Measurements from ENCODE around the gene PPP1R14B.
A peak's percentile ranks its signal among the peaks of the same experiment; 100 is the strongest.
"Not testable (repeated sequence)": the region's sequence is repeated elsewhere in the genome, so short reads cannot be mapped to it uniquely, and the experiment has no call there.

Gene PPP1R14B

DNA sequence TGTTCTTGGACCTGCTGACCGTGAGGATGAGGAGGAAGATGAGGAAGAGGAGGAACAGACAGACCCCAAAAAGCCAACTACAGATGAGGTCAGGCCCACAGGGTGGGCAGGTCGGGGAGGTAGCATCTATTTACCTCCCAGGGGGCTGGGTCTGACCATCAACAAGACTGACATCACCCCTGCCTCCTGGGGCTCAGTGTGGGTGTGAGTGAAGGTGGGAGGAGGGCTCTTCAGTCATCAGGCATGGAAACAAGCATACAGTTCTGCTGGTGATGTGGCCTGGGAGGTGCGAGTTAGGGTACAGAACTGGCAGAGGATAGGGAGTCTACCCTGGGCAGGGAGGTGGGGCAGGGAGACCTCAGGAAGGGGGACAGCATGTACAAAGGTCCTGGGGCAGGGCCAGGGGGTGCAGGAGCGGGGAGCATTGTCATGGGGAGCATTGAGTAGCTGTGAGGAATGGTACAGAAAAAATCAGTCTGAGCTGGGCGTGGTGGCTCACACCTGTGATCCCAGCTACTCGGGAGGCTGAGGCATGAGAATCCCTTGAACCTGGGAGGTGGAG is 13.5 kb upstream of the PPP1R14B start:
- DNase-seq, result no peak

DNA sequence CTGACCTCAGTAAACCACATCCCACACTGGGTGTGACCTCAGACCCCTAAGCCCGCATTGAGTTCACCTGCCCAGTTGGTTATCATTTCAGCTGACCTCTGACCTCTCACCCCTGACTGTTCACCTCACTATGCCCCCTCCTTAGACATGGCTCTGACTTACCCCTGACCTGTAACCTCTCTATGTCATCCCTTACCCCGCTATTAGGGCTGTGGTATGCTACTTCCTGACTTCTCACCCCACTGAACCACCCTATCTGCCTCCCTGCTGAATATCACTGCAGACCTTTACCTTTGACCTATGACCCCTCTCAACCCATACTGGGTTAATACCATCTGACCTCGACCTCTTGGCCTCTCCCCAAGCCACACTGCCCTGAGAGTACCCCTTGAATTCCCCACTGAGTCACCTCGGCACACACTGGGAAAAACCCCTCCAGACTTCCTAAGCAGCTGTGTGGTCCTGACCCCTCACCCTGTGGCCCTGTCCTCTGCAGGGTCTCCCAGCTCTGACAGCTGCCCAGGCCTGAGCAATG is 12.9 kb upstream of the PPP1R14B start:
- DNase-seq, result no peak

DNA sequence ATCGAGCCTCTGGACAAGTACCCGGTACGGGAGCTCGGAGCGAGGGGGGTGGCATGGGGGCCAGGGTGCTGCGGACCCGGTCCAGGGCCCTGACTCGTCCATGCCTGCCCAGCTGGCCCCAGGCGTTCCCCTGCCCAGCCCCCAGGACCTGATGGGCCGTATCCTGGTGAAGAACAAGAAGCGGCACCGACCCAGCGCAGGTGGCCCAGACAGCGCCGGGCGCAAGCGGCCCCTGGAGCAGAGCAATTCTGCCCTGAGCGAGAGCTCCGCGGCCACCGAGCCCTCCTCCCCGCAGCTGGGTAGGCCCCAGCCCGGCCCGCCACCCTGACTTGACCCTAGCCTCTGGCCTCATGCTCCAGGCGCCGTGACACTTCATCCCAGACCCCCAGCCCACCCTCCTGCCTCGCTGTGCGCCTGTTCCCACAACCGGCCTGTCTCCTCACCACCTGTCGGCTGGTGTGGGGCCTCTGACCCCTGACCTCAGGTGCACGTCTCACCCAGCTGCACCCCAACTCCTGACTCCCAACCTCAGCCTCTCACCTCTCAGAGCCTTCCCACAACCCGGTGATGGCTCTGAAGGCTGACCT is 12.3 kb upstream of the PPP1R14B start:
- DNase-seq, result no peak

DNA sequence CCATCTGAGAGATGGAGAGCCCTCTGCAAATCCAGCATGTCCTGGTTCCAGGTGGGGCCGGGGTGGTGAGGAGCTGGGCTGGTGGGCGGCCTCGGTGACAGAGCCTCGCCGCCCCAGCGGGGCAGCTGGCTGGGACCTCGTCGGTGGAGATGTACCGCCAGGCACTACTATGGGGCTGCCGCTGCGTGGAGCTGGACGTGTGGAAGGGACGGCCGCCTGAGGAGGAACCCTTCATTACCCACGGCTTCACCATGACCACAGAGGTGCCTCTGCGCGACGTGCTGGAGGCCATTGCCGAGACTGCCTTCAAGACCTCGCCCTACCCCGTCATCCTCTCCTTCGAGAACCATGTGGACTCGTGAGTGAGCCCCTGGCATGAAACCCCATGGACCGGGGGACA is 11.6 kb upstream of the PPP1R14B start:
- no peak for DNase-seq

DNA sequence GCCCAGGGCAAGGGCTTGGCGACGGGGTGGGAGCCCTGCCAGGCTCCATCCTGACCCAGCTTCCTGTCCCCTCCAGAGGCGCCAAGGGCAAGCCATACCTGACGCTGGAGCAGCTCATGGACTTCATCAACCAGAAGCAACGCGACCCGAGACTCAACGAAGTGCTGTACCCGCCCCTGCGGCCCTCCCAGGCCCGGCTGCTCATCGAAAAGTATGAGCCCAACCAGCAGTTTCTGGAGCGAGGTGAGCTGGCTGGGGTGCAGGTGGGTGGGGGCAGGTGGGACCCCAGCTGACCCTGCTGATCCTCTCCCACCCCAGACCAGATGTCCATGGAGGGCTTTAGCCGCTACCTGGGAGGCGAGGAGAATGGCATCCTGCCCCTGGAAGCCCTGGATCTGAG is 9.6 kb upstream of the PPP1R14B start:
- DNase-seq, result no peak

DNA sequence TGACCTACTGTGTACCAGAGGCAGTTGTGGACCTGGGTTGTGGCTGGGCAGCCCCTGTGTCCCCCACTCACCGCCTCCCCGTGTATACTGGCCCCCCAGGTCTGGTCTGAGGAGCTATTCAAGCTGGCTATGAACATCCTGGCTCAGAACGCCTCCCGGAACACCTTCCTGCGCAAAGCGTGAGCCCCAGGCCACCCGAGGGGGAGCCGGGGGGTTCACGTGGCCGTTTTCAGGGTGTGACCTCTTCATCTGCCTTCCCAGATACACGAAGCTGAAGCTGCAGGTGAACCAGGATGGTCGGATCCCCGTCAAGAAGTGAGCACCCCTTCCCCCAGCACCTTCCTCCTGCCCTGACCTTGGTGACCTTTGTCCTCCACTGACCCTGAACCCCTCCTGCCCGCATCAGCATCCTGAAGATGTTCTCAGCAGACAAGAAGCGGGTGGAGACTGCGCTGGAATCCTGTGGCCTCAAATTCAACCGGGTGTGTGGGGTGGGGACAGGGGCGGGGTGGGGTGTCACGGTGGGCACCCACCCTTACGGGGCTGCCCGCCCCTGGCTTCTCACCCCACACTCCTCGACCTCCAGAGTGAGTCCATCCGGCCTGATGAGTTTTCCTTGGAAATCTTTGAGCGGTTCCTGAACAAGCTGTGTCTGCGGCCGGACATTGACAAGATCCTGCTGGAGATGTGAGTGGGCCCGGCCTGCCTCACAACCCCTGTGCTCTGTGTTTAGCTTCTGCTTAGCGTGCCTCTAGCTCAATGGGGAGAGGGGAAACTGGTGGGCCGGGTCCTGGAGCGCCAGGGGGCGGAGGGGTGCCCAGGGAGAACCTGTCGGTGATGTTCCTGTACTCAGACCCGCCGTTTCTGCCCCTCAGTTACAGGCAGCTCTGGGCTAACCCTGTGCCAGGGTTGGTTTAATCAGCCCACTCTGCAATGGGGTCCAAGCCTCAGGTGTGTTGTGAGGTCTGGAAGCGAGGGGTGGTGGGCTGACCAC is 8.7 kb upstream of the PPP1R14B start:
- DNase-seq, result no peak

DNA sequence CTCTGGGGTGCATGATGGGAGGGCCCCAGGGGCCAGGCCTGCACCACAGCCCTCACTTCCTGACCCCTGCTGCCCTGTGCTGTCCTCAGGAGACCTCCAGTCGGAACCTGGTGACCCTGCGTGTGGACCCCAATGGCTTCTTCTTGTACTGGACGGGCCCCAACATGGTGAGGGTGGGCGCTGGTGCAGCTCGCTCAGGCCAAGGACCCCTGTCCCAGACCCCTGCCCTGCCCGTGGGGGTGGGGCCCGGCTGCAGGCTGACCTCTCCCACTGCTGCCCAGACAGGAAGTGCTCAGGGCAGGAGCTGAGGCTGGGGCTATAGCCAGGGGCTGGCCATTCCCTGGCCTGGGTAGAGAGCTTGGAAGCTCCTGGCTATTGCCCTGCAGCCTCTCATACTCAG is 7.6 kb upstream of the PPP1R14B start:
- no peak for DNase-seq

DNA sequence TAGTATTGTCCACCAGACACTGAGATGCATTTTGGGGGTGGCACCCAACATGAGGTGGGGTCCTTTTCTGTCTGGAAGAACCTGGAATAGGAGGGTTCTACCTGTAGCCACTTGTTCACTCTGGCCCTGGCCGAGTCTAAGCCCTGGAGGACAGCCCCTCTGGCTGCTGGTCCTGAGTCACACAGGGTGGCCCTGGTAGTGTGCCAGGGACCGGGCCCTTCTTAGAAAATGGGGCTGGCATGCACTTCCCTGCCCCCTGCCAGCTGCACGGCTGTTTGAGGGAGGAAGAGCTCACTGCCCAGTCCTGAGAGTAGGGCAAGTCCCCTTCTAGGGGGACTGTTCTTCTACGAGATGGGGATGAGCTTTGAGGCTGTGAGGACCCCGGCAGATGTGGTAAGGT is 6.7 kb upstream of the PPP1R14B start:
- no peak for DNase-seq

DNA sequence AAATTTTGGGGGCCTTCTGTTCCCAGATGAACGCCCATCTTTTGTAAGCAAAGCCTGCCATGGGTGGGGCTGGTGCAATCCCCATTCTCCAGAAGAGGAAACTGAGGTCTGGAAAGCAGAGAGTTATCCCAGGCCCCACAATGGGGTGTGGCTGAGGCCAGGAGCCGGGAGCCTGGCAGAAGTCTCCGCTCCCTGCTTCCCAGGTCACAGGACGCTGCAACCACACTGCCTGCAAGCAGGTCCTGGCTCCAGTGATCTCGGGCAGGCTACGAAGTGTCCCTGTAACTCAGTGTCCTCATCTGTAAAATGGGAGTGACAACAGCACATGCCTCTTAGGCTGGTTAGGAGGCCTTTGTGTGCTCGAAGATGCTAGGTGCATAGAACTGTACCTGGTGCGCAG is 6.3 kb upstream of the PPP1R14B start:
- no peak for DNase-seq

DNA sequence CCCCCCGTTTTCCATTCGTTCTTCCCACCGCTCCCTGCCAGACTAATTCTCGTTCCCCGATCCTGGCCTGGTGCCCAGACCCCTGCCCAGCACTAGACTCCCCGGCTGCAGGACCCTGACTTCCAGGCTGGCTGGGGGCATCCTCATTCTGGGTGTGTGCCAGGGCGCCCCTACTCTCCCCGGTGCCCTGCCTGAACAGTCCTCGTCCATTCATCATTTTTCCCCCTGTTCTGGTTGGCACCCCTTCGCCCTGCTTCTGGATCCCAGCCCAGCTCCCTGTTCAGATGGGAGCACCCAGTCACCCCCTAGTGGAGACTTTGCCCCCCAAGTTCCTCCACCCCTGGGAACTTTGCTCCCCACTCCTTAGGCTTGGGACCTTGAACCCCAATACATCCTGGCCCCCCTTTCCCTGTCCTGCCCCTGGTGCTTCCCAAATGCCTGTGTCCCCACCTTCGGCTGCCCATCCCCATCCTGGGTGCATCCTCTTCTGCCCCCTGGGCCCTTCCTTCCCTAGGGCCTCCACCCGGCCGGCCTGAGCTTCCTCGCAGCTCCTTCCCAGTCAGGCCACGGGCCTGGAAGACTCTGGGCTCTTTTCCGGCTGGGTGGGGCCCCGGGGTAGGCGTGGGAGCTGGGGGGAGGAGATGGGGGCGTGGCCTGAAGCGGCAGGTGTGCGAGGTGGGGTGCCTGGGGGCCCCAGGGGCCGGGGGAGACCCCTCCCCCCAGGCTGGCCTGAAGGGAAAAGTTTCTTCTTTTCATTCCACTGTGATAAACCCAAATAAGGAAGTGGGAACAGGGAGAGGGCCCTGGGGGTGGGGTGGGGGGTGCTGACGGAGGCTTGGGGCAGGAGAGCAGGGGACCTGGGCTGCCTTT is 5.5 kb upstream of the PPP1R14B start:
- peak; percentile 43 for DNase-seq

DNA sequence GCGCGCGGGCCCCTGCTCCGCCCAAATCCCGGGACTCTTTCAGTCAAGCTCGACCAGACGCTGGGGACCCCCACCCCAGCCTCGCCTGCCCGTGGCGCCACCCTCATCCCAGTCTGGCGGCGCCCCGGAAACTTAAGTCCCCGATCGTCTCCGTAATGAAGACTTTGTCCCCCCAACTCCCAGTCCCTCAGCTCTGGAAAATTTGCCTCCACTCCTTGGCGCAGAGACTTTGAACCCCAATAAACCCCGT is 4.9 kb upstream of the PPP1R14B start:
- no peak for DNase-seq

DNA sequence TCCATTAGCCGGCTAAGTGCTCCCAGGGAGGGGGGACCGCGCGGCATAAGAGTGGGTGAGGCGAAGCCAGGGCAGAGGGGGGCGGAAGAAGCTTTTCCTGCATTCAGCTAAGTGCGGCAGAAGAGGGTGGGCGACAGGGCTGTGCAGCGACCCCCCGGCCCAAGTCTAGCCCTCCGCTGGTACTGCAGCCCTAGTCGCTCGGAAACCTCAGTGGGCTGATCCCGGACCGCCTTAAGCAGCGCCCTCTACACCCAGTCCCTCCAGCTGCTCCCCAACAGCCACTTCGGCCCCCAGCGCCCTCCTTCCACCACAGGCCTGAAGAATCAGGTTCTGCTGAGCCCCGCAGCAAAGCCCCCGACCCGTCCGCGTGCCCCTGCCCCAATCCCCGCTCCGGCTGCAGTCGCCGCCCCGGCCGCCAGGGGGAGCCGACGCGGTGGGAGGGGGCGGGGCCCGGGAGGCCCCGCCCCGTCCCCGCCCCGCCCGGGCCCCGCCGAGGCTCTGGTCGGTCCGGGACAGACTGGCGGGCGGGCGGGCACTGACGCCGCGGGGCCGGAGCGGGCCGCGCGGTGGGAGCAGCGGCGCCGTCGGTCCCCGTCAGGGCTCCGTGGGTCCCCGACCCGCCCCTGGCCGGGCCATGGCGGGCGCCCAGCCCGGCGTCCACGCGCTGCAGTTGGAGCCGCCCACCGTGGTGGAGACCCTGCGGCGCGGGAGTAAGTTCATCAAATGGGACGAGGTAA is 4.4 kb upstream of the PPP1R14B start, which contains the start of gene PLCB3:
PLCB3 (plus strand) TSS at position 515 of the 737 bp plus-strand sequence; CDS start at position 635, 120 bp downstream.
- peak; percentile 29 for DNase-seq

DNA sequence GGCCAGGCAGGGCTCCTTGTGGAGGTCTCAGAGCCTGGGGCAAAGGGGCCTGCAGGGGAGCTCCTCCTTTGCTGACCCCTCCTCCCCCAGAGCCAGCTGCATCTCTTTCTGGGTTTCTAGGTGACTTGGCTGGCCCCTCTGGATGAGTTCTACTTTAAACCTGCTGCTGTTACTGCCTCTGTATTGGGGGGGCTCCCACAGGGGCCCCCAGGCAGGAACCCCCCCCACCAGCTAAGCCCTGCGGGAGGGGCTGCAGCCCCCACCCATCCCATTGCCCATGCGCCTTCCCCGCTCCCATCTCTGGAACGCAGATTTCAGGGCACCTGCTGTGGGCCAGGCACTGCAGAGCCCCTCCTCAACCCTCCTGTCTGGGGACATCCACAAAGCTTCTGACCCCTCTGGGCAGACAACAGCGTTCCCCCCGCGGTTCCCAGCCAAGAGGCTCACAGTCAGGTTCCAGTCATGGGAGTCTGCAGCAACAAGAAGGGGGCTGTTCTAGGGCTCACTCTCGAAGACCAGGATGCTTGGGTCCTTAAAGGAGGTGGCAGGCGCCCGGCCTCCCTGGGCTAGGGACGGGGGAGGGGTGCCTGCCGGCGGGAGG is 3.8 kb upstream of the PPP1R14B start:
- DNase-seq, result no peak

DNA sequence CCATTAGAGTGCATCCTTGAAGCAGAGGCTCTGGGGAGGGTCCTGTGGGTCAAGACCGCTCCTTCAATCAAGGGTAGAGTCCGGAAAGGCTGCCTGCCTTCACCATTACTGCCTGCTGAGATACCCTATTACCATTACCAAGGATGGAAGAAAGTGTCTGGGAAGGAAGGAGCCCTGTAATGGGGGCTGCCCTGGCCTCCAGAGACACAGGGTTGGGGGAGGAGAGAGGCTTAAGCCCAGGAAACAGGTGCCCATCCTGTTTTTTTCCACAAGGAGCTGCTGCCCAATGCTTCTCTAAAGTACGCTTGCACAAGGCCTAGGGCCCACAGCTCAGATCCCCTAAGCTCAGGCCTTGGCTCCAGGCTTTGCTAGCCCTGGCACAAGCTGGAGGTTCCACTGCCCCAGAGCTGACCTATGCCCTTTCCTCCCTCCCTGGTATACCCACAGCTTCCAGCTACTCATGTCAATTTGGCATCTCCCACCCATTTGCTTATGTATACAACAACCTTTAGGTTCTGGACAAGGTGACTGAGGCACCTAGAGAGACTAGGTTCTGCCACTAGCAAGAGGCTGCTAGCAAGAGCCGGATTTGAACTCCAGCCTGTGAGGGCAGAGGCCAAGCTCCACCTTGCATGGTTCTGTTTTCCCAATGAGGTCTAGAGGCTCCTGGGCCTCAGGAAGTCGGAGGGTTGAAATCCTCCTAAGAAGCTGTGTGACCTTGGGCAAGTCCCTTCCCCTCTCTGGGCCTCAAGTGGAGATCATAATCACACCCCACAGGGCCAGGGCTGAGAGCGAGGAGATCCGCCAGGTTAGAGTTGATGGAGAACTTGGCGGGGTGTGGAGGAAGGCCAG is 3.0 kb upstream of the PPP1R14B start:
- DNase-seq, result no peak

DNA sequence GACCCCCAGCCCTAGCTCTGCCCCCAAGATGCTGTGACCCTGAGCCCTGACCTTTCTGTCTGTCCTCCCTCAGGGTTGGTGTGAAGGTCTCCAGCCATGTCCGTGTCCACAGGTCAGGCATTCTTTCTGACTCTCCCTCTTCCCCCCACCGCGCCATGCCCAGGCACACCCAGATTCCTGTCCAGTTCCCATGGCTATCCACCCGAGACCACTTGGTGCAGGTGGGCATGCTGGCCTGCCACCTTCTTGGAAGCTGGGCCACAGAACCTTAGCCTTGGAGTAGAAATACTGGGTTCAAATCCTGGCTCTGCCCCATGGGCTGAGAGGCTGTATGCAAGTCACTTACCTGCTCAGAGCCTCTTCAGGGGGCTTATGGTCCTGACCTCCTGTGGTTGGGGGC is 2.3 kb upstream of the PPP1R14B start:
- DNase-seq, result no peak

DNA sequence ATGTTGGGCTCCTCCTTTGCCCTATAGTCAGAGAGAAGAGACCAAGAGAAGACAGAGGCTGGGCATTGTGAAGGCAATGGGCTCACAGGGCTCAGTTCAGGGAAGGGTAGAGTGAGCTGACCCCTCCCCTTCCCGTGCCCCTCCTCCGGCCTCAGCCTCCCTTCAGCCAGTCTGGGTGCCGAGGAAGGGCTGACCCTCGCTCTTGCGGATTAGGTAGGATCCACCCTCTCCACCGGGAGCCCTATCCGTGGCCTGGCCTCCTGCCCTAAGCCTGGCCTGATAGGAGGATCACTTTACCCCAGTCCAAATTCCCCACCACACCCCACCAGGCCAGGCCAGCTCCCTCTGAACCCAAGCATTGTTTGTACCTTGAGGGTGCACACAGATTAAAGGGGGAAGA is 1.8 kb upstream of the PPP1R14B start:
- no peak for DNase-seq

DNA sequence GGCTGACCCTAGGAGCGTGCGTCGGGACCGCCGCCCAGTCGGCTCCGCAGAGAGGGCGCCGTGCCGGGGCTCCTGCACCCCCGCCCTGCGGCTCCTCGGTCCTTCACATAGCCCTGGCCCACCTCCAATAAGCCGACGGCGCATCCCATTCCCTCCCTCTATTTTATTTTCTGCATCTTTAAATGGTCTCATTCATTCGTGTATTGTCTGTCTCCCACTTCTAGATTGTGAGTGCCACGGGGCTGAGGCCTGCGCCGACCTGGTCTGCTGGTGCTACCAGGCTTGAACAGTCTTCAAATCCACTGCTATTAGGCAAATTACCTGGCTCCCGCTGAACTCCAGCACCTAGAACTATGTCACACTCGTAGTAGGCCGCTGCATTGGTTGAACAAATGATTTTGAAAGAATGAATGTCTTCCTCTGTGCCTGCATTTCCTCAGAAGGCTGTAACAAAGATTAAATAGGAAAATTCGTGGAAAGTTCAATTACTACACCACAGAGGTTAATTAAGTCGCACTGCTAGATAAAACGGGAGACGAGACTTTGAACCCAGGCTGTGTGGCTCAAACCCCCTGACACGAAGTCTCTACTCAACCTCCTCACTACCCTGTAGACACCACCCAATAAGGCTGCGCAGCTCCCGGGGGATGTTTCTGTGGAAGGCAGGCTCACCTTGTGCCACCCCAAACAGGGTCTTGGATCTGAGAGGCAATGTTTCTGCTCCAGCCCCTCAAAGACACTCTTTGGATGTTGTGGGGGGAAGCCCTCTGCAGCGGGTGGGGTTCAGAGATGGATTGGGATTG is 1.2 kb upstream of the PPP1R14B start:
- no peak for DNase-seq

DNA sequence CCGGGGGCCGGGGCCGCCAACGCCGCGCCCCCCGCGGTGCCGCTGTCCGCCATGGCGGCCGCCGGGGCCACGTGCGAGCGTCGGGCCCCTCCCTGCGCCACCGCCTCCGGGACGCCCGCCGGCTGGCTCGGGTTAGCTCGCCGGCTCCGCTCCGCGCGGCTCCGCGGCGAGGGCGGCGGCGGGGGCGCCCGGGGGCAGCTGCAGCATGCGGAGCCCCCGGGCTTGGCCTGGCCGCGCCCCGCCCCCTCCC is 197 bp downstream of the PPP1R14B start:
- DNase-seq, result not testable (repeated sequence)

DNA sequence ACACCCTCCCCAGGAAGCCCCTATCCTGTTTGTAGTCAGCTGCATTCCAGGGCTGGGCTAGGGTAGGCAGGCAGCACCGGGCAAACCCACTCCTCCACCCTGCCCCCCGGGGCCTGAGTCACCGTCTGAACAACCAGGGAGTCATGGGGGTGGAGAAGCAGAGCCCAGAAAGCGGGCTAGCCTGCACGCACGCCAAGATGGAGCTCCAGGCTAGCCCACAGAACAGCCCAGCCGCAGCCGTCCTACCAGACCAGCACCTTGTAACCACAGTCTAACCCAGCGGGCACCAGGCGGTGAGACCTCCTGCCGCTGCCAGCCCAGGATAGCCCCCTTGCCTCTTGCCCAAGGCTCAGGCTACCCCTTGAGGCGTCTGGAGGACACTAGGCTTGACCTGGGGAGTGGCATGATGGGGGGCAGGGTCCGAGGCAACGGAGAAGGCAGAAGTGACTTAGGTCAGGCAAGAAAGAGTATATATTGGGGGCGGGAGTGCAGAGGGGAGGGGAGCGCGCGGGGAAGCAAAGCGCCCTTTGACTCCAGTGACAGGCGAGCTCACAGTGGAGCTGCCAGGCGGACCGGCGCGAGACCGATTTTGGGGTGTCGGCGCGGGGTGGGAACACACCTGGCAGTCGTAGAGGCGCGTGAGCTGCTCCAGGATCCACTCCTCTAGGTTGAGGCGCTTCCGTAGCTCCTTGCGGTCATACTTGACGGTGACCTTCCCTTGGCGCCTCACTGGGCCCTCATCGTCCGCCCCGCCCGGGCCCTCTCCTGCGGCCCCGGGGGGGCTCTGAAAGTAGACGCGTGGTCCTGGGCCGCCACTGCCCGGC is 734 bp downstream of the PPP1R14B start:
- DNase-seq, result no peak
